Breast epithelium (tissue), 3 donors: ENCODE measurements around the gene UBE2D2.

Experiments
- CTCF ChIP-seq, 3 donors: fragments of 450-650 bp; IDR thresholded peaks; one replicate each; pipeline ENCODE4 v1.5.1; 2016 to 2017; ENCODE audit warnings: antibody characterized with exemption in 3 of 3, mild to moderate bottlenecking in 3 of 3, moderate library complexity in 3 of 3
- POLR2A ChIP-seq: fragments of 450-650 bp; IDR thresholded peaks from one replicate; pipeline ENCODE4 v1.6.1; 2016; ENCODE audit warnings: antibody characterized with exemption, mild to moderate bottlenecking, moderate library complexity

GRCh38 chr5:139654871-139655491, 93.8 kb downstream of the UBE2D2 start:
- TF ChIP-seq CTCF (IDR thresholded peaks at IDR 0.05) (no peak), POLR2A (no peak)
